Fibroblast of lung (primary cell): ENCODE data around the gene RMND5B. TPM values are rescaled to one million over a fixed set of nuclear protein-coding genes. Genes with fewer than 3 reads are reported as not detected.

Experiments
- DNase-seq, 2 donors: peaks; one replicate each; pipeline versions ENCODE4 v3.0.0 to v3.0.0-alpha.2; 2010; ENCODE audit warnings: low read depth in 2 of 2
- H2AFZ ChIP-seq: 2 replicates; pipeline ENCODE4 v1.5.1; 2012; ENCODE audit warnings: low read length, control low read depth, inconsistent platforms
- H3K27ac ChIP-seq: 2 replicates; pipeline ENCODE4 v1.5.1; 2011; ENCODE audit warnings: low read length, control low read depth; ENCODE audit not compliant: insufficient read depth
- H3K27me3 ChIP-seq: 2 replicates; pipeline ENCODE4 v1.5.1; 2011; ENCODE audit warnings: mild to moderate bottlenecking, low read length; ENCODE audit not compliant: control insufficient read depth, insufficient read depth
- H3K36me3 ChIP-seq: 2 replicates; pipeline ENCODE4 v1.5.1; 2011; ENCODE audit warnings: low read length; ENCODE audit not compliant: control insufficient read depth, insufficient read depth
- H3K4me1 ChIP-seq: 2 replicates; pipeline ENCODE4 v1.5.1; 2011; ENCODE audit warnings: low read length; ENCODE audit not compliant: control insufficient read depth, insufficient read depth; ENCODE audit errors: extremely low read depth
- H3K4me2 ChIP-seq: 2 replicates; pipeline ENCODE4 v1.5.1; 2011; ENCODE audit warnings: low read length, control low read depth; ENCODE audit not compliant: insufficient read depth; ENCODE audit errors: extremely low read depth
- H3K4me3 ChIP-seq, 4 experiments: fragments of 200-600 bp in 1 of 4; sonication (generic) in 1 of 4; replicated peaks in 1 of 4; 2 replicates each; pipeline ENCODE4 v1.5.1; 2011 to 2016; ENCODE audit warnings: low read length in 4 of 4, low read depth in 3 of 4, mild to moderate bottlenecking in 3 of 4, control low read depth in 2 of 4, inconsistent platforms in 1 of 4, mixed read lengths in 1 of 4; ENCODE audit not compliant: insufficient read depth in 1 of 4; ENCODE audit errors: control extremely low read depth in 1 of 4
- H3K79me2 ChIP-seq: 2 replicates; pipeline ENCODE4 v1.5.1; 2012; ENCODE audit warnings: mild to moderate bottlenecking, low read length, inconsistent platforms; ENCODE audit not compliant: control insufficient read depth, insufficient read depth
- H3K9ac ChIP-seq: 2 replicates; pipeline ENCODE4 v1.5.1; 2011; ENCODE audit warnings: mild to moderate bottlenecking, low read length, control low read depth; ENCODE audit not compliant: insufficient read depth
- H3K9me3 ChIP-seq: 2 replicates; pipeline ENCODE4 v1.5.1; 2012; ENCODE audit warnings: low read depth, low read length; ENCODE audit not compliant: control insufficient read depth, insufficient read depth
- H4K20me1 ChIP-seq: 2 replicates; pipeline ENCODE4 v1.5.1; 2011; ENCODE audit warnings: low read length; ENCODE audit not compliant: control insufficient read depth, insufficient read depth; ENCODE audit errors: extremely low read depth
- EZH2 ChIP-seq: IDR thresholded peaks from 2 replicates; pipeline ENCODE4 v1.5.1; 2012; ENCODE audit warnings: low read length, control low read depth, mild to moderate bottlenecking; ENCODE audit errors: missing control alignments
- polyA plus RNA-seq, 2 donors: library from polyadenylated mRNA; depleted of rRNA in 1 of 2; stranded (reverse) in 1 of 2; unstranded in 1 of 2; fragments of >200 nt; gene quantifications; 2 replicates each; pipeline ENCODE4 v1.2.1, GENCODE V29; 2011 to 2012; ENCODE audit warnings: missing spikeins in 1 of 2
- total RNA-seq: library from RNA; depleted of rRNA; stranded (reverse); fragments of >200 nt; gene quantifications from 2 replicates; pipeline ENCODE4 v1.2.1, GENCODE V29; 2014
- TF ChIP-seq, protein P1 (sequence below), 2 donors: IDR thresholded peaks in 1 of 2; conservative IDR thresholded peaks in 1 of 2; 1 replicate in 1 of 2; 2 replicates in 1 of 2; pipeline ENCODE4 v1.5.1; 2011 to 2012; ENCODE audit warnings: low read length in 2 of 2, control low read depth in 1 of 2, inconsistent platforms in 1 of 2, low read depth in 1 of 2, mild to moderate bottlenecking in 1 of 2

The RMND5B gene
- total and polyA plus RNA-seq, 2 donors (not counting 1 experiment from before 2014, with no cell fraction given), result 22.3 to 22.5 TPM

DNA sequence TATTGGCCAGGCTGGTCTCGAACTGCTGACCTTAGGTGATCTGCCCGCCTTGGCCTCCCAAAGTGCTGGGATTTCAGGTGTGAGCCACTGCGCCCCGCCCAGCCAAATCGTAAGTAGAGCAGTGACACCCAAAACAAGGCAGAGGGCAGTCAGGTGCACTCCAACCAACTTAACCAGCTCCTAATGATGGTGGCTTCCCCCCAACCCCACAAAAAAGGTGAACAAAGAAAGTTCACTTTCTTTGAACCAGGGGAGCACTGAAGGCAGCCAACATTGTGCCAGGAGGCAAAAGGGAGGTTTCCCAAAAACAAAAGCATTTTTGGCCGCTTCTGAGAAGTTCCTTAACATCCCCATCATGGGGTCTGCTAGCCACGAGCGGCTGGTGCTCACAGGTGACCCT is 46.8 kb downstream of the RMND5B start:
- Histone ChIP-seq H3K4me2 (no peak overlapping the region), H3K9me3 (no peaks in the 10 kb centered on the region), H2AFZ (no peak overlapping the region), H3K36me3 (no peaks in the 10 kb centered on the region), H3K9ac (no peak overlapping the region), H4K20me1 (no peaks in the 10 kb centered on the region), H3K27me3 (peaks cover 3% of the 10 kb centered on the region), H3K4me3 (no peak overlapping the region), H3K79me2 (no peaks in the 10 kb centered on the region), H3K27ac (no peak overlapping the region), H3K4me1 (no peaks in the 10 kb centered on the region)
- TF ChIP-seq EZH2, result no peak
- TF ChIP-seq, protein P1, sequence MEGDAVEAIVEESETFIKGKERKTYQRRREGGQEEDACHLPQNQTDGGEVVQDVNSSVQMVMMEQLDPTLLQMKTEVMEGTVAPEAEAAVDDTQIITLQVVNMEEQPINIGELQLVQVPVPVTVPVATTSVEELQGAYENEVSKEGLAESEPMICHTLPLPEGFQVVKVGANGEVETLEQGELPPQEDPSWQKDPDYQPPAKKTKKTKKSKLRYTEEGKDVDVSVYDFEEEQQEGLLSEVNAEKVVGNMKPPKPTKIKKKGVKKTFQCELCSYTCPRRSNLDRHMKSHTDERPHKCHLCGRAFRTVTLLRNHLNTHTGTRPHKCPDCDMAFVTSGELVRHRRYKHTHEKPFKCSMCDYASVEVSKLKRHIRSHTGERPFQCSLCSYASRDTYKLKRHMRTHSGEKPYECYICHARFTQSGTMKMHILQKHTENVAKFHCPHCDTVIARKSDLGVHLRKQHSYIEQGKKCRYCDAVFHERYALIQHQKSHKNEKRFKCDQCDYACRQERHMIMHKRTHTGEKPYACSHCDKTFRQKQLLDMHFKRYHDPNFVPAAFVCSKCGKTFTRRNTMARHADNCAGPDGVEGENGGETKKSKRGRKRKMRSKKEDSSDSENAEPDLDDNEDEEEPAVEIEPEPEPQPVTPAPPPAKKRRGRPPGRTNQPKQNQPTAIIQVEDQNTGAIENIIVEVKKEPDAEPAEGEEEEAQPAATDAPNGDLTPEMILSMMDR (conservative IDR thresholded peaks at IDR 0.05 in 1 of 2, IDR thresholded peaks at IDR 0.05 in 1 of 2; ENCODE audit: low read depth in 1 of 2, low read length in 2 of 2), result no peak
- no peak for DNase-seq

DNA sequence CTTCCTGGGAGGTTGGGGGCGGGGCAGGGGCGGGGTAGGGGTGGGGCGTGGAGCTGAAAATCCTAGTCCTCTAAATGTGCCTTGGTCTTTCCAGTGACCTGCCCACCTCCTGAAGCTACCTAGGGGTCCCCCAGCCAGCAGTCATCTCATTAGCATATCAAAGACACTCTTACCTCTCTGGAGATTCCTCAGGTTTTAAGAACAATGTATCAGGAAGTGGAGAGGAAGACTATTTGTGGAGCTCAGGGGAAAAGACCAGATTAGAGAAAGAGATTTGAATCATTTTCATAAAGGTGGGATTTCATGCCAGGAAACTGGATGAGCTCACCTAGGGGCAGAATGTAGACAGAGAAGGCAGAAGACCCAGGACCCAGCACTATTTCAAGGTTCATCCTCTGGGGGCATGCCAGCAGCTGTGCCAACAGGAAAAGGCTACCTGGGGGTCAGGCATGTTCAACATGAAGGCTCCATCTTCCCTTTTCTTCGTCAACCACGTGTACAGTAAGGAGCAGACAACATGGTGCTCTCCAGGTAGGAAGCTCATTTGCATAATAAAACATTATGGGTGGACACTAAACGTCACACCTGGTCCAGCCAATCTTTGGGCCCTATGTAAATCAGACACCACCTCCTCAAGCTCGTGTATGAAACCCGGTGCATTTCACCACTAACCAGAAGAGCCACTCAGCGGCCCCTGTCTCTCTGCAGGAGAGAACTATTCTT is 49.5 kb downstream of the RMND5B start:
- no peaks in the 10 kb centered on the region for H3K79me2 ChIP-seq
- H3K9me3 ChIP-seq, result no peaks in the 10 kb centered on the region
- no peaks in the 10 kb centered on the region for H4K20me1 ChIP-seq
- H3K36me3 ChIP-seq, result no peaks in the 10 kb centered on the region
- H3K9ac ChIP-seq, result no peak overlapping the region
- H3K27ac ChIP-seq, result no peak overlapping the region
- no peak for DNase-seq
- H2AFZ ChIP-seq, result no peak overlapping the region
- H3K4me2 ChIP-seq, result no peak overlapping the region
- H3K4me1 ChIP-seq, result no peaks in the 10 kb centered on the region
- TF ChIP-seq, protein P1 (conservative IDR thresholded peaks at IDR 0.05 in 1 of 2, IDR thresholded peaks at IDR 0.05 in 1 of 2; ENCODE audit: low read depth in 1 of 2, low read length in 2 of 2), result no peak
- no peak for TF ChIP-seq EZH2
- peaks cover 3% of the 10 kb centered on the region for H3K27me3 ChIP-seq
- H3K4me3 ChIP-seq, result no peak overlapping the region

DNA sequence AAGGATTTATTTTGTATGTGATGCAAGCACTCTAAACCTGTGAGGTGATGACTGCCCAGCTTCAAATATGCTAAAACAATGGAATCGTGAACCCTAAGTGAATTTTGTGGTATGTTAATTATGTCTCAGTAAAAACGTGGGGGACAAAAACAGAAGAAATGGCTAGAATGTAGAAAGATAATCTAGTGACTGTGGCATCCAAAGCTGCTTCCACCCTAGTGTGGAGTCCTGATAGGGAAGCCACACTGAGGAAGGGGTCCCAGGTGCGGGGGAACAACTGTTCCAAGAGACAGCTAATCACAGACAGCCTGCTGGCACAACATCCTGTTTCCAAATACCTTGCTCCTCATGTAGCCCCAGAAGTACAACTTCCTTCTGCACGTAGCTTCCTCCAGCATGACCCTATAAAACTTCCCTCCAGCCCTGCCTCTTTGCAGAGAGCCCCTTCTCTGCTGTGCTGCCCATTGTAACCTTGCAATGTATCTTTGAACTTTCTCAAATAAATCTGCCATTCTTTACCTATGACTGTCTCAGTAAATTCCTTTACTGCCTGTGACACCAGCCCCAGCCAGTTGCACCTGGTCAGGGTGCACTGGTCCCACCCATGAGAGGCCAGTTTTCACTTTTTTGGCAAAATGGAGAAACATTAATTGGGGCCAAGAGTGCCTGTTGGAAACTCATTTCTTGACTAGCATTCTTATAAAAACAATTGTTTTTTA is 51.5 kb downstream of the RMND5B start:
- no peaks in the 10 kb centered on the region for H3K36me3 ChIP-seq
- no peak for DNase-seq
- no peaks in the 10 kb centered on the region for H3K9me3 ChIP-seq
- no peaks in the 10 kb centered on the region for H3K4me1 ChIP-seq
- H3K27ac ChIP-seq, result no peak overlapping the region
- no peaks in the 10 kb centered on the region for H4K20me1 ChIP-seq
- TF ChIP-seq EZH2, result no peak
- TF ChIP-seq, protein P1 (conservative IDR thresholded peaks at IDR 0.05 in 1 of 2, IDR thresholded peaks at IDR 0.05 in 1 of 2; ENCODE audit: low read depth in 1 of 2, low read length in 2 of 2), result no peak
- no peaks in the 10 kb centered on the region for H3K79me2 ChIP-seq
- H3K4me3 ChIP-seq, result no peak overlapping the region
- H3K4me2 ChIP-seq, result no peak overlapping the region
- no peak overlapping the region for H3K9ac ChIP-seq
- peaks cover 3% of the 10 kb centered on the region for H3K27me3 ChIP-seq
- no peak overlapping the region for H2AFZ ChIP-seq
